Kidney epithelial cell (primary cell): ENCODE results near the gene MRPL1. TPM values are rescaled to one million over a fixed set of nuclear protein-coding genes. Genes with fewer than 3 reads are reported as not detected.

Experiments used
- DNase-seq: peaks from one replicate; pipeline ENCODE4 v3.0.0-alpha.2; 2010; ENCODE audit warnings: low read depth
- H3K27me3 ChIP-seq: 2 replicates; pipeline ENCODE4 v1.6.0; 2011; ENCODE audit warnings: low read length; ENCODE audit not compliant: control insufficient read depth, insufficient read depth
- H3K36me3 ChIP-seq: 2 replicates; pipeline ENCODE4 v1.5.1; 2011; ENCODE audit warnings: low read length; ENCODE audit not compliant: control insufficient read depth, insufficient read depth
- H3K4me3 ChIP-seq: 2 replicates; pipeline ENCODE4 v1.5.1; 2011; ENCODE audit warnings: low read depth, mild to moderate bottlenecking, control low read depth, low read length
- total RNA-seq: library from RNA; depleted of rRNA; stranded (reverse); fragments of >200 nt; gene quantifications from 2 replicates; pipeline ENCODE4 v1.2.3, GENCODE V29; 2015
- TF ChIP-seq, protein P1 (sequence below): IDR thresholded peaks from 2 replicates; pipeline ENCODE4 v1.5.1; 2011; ENCODE audit warnings: mild to moderate bottlenecking, moderate library complexity, low read length, control low read depth, inconsistent platforms; ENCODE audit not compliant: insufficient read depth, poor library complexity, severe bottlenecking

MRPL1 gene
- total RNA-seq, 1 donor from 2014 or later = 35.8 TPM

DNA sequence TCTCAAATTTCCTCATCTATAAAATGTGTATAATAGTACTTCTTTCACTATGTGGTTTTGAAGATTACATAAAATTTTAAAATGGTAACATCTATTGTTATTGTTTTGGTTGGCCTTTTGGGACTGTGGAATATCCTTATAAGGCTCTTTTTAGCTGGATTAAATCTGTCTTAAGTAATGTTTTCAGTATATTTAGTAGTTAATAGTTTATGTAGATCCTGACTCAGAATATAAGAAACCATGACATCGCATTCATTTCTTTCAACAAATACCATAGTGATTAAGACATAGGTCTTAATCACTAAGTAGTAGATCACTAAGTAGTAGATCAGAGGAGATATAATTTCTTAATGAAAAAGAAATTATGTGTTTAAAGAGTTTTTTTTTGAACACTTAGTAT lies 48.5 kb downstream of the MRPL1 start:
- Histone ChIP-seq H3K27me3 (no peaks in the 10 kb centered on the region), H3K4me3 (no peak overlapping the region), H3K36me3 (peaks cover 2% of the 10 kb centered on the region)
- TF ChIP-seq, protein P1, sequence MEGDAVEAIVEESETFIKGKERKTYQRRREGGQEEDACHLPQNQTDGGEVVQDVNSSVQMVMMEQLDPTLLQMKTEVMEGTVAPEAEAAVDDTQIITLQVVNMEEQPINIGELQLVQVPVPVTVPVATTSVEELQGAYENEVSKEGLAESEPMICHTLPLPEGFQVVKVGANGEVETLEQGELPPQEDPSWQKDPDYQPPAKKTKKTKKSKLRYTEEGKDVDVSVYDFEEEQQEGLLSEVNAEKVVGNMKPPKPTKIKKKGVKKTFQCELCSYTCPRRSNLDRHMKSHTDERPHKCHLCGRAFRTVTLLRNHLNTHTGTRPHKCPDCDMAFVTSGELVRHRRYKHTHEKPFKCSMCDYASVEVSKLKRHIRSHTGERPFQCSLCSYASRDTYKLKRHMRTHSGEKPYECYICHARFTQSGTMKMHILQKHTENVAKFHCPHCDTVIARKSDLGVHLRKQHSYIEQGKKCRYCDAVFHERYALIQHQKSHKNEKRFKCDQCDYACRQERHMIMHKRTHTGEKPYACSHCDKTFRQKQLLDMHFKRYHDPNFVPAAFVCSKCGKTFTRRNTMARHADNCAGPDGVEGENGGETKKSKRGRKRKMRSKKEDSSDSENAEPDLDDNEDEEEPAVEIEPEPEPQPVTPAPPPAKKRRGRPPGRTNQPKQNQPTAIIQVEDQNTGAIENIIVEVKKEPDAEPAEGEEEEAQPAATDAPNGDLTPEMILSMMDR = no peak
- DNase-seq = no peak

GRCh38 chr4:77911842-77912450 lies 49.3 kb downstream of the MRPL1 start:
- DNase-seq = no peak
- no peaks in the 10 kb centered on the region for H3K27me3 ChIP-seq
- peaks cover 2% of the 10 kb centered on the region for H3K36me3 ChIP-seq
- TF ChIP-seq, protein P1 = no peak
- H3K4me3 ChIP-seq = no peak overlapping the region

GRCh38 chr4:77913348-77913747 lies 50.7 kb downstream of the MRPL1 start:
- TF ChIP-seq, protein P1 = no peak
- H3K36me3 ChIP-seq = peaks cover 2% of the 10 kb centered on the region
- H3K4me3 ChIP-seq = no peak overlapping the region
- no peak for DNase-seq
- H3K27me3 ChIP-seq = no peaks in the 10 kb centered on the region

- H3K36me3 ChIP-seq = no peaks in the 10 kb centered on the region
- no peak overlapping the region for H3K4me3 ChIP-seq
- TF ChIP-seq, protein P1 = no peak
- no peak for DNase-seq
- H3K27me3 ChIP-seq = no peaks in the 10 kb centered on the region
These were observed 54.4 kb downstream of the MRPL1 start for GRCh38 chr4:77917075-77917474.

DNA sequence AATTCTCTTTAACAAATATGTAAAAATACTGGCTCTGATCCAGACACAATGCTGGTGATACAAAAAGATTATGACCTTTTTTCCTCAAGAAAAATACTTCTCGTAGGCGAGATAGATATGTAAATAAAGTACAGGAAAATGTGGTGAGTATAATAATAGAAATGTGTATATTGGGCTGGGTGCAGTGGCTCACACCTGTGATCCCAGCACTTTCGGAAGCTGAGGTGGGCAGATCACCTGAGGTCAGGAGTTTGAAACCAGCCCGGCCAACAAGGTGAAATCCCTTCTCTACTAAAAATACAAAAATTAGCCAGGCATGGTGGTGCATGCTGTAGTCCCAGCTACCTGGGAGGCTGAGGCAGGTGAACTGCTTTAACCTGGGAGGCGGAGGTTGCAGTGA lies 55.0 kb downstream of the MRPL1 start:
- no peak overlapping the region for H3K4me3 ChIP-seq
- TF ChIP-seq, protein P1 = no peak
- DNase-seq = no peak
- H3K36me3 ChIP-seq = no peaks in the 10 kb centered on the region
- H3K27me3 ChIP-seq = no peaks in the 10 kb centered on the region

- H3K36me3 ChIP-seq = no peaks in the 10 kb centered on the region
- H3K4me3 ChIP-seq = no peak overlapping the region
- no peak for DNase-seq
- no peaks in the 10 kb centered on the region for H3K27me3 ChIP-seq
- TF ChIP-seq, protein P1 = no peak
These were observed 57.7 kb downstream of the MRPL1 start for GRCh38 chr4:77920371-77920770.
